Thyroid gland (tissue), 4 donors: ENCODE results near the gene HNRNPA3. TPM values are rescaled to one million over a fixed set of nuclear protein-coding genes. Genes with fewer than 3 reads are reported as not detected.
A peak's percentile ranks its signal among the peaks of the same experiment; 100 is the strongest.
"Not testable (repeated sequence)": the region's sequence is repeated elsewhere in the genome, so short reads cannot be mapped to it uniquely, and the experiment has no call there.

Source experiments
- DNase-seq, 2 donors: peaks; one replicate each; pipeline ENCODE4 v3.0.0-alpha.2; 2019
- H3K27ac ChIP-seq, 3 donors: fragments of 200-600 bp; sonication (generic); 1 replicate in 2 of 3; 2 replicates in 1 of 3; pipeline ENCODE4 v1.5.1; 2016 to 2019; ENCODE audit warnings: mild to moderate bottlenecking in 1 of 3, moderate library complexity in 1 of 3
- H3K27me3 ChIP-seq: fragments of 200-600 bp; sonication (generic); one replicate; pipeline ENCODE4 v1.5.1; 2019
- H3K36me3 ChIP-seq, 2 donors: fragments of 200-600 bp; sonication (generic); one replicate each; pipeline ENCODE4 v1.5.1; 2016 to 2019
- H3K4me1 ChIP-seq, 2 donors: fragments of 200-600 bp; sonication (generic); one replicate each; pipeline ENCODE4 v1.5.1; 2017 to 2019
- H3K4me3 ChIP-seq, 3 donors: fragments of 200-600 bp; sonication (generic); replicated peaks in 1 of 3; 1 replicate in 2 of 3; 2 replicates in 1 of 3; pipeline ENCODE4 v1.5.1; 2016; ENCODE audit warnings: mild to moderate bottlenecking in 1 of 3
- H3K9me3 ChIP-seq: fragments of 200-600 bp; sonication (generic); one replicate; pipeline ENCODE4 v1.5.1; 2017
- POLR2A ChIP-seq, 2 donors: fragments of 450-650 bp; IDR thresholded peaks; one replicate each; pipeline ENCODE4 v1.6.1; 2017; ENCODE audit warnings: antibody characterized with exemption in 2 of 2, mild to moderate bottlenecking in 2 of 2, moderate library complexity in 1 of 2
- WGBS, 2 donors: methylation state at CpG; one replicate each; pipeline ENCODE4 v1.1.5; 2017; 5-methylcytosine and 5-hydroxymethylcytosine counted together
- intact Hi-C: fragments of 100-400 bp; cut with DNase I; formaldehyde crosslinking; loops from one replicate; pipeline ENCODE4 v1.15.1; 2023
- total RNA-seq, 4 donors: library from RNA; depleted of rRNA; stranded (reverse); fragments of >200 nt; gene quantifications; one replicate each; pipeline ENCODE4 v1.2.3, GENCODE V29; 2016
- TF ChIP-seq, protein P1 (sequence below), 6 experiments: fragments of 200-600 bp in 3 of 6; fragments of 450-650 bp in 3 of 6; sonication (generic) in 3 of 6; IDR thresholded peaks; one replicate each; pipeline ENCODE4 v1.5.1; 2016 to 2019; ENCODE audit warnings: antibody characterized with exemption in 6 of 6, mild to moderate bottlenecking in 2 of 6, inconsistent platforms in 1 of 6, moderate library complexity in 1 of 6

HNRNPA3 gene
- total RNA-seq, 4 donors from 2014 or later = 80.3 to 115 (median 82.3) TPM

DNA sequence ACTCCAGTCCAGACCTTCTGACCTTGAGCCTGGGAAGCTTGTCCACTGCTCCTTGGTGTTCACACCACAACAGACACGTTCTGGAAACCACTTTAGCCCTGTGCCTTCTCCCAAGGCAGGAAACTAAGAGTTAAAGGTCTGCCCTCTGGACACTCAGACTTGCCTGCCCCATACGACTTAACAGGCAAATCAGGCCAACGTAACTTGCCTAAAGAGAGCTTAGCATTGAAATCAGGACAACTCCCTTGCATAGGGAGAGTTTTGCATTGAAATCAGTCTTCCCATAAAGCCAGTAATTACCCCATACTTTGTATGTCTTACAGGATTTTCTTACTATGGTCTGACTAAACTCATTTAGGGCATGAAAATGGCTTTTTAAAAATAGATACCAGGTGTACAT is 33.4 kb downstream of the HNRNPA3 start:
- intact Hi-C loops = no loop called here
- Histone ChIP-seq H3K4me1 (peaks cover 79 to 82% of the 10 kb centered on the region in 2 donors), H3K27me3 (no peaks in the 10 kb centered on the region), H3K4me3 (no peak overlapping the region), H3K9me3 (no peaks in the 10 kb centered on the region), H3K27ac (peak overlapping the region in 2 of 3 donors; percentile 17 to 62), H3K36me3 (no peaks in the 10 kb centered on the region)
- TF ChIP-seq, protein P1, sequence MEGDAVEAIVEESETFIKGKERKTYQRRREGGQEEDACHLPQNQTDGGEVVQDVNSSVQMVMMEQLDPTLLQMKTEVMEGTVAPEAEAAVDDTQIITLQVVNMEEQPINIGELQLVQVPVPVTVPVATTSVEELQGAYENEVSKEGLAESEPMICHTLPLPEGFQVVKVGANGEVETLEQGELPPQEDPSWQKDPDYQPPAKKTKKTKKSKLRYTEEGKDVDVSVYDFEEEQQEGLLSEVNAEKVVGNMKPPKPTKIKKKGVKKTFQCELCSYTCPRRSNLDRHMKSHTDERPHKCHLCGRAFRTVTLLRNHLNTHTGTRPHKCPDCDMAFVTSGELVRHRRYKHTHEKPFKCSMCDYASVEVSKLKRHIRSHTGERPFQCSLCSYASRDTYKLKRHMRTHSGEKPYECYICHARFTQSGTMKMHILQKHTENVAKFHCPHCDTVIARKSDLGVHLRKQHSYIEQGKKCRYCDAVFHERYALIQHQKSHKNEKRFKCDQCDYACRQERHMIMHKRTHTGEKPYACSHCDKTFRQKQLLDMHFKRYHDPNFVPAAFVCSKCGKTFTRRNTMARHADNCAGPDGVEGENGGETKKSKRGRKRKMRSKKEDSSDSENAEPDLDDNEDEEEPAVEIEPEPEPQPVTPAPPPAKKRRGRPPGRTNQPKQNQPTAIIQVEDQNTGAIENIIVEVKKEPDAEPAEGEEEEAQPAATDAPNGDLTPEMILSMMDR (IDR thresholded peaks at IDR 0.05) = no peak
- TF ChIP-seq POLR2A (IDR thresholded peaks at IDR 0.05) = no peak
- WGBS, 2 donors = 29 to 42% methylated on average over 3 of the region's 3 CpGs
- DNase-seq = no peak

DNA sequence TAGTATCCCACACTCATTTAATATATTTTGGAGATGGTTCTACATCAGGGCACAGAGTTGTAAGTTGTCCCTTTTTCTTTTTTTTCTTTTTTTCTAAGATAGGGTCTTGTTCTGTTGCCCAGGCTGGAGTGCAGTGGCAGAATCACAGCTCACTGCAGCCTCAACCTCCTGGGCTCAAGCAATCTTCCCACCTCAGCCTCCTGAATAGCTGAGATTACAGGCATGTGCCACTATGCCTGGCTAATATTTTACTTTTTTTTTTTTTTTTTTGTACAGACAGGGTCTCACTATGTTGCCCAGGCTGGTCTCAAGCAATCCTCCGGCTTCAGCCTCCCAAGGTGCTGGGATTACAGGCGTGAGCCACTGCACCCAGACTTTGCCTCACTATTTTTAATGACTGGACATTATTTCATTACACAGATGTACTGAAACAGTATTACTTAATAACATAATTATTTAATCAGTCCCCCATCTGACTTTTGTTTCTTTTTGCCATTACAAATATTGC is 34.0 kb downstream of the HNRNPA3 start:
- WGBS, 2 donors = 96 to 97% methylated on average over 2 of the region's 2 CpGs
- H3K9me3 ChIP-seq, intact Hi-C loops, DNase-seq, H3K27me3 ChIP-seq, H3K36me3 ChIP-seq, H3K4me3 ChIP-seq: not testable (repeated sequence)
- peak overlapping the region in 2 of 3 donors; percentile 17 to 62 for H3K27ac ChIP-seq
- peaks cover 77 to 82% of the 10 kb centered on the region in 2 donors for H3K4me1 ChIP-seq

DNA sequence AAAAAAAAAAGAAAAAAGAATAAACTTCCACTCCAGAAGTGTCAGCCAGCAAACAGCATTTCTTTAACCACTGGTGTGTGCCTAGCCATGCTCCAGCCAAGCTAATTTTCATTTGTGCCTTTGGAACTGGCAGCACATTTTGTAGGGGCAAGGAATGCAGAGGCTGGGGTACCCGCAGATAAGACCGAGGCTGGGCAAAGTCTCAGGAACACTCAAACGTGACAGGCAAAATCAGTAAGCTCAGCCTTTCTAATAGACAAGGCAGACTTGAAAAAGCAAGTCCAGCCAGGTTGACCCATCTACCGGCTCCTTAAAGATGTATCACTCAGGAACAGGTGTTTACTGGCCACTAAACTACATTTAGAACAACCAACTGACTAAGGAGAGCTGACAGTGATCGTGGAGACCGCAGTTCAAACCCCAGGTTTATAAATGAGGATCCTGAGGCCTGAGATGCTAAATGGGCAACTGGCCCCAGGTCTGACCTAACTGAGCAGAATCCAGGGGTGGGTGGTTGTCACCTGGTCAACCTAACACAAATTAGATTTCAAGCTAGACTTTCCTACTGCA is 35.2 kb downstream of the HNRNPA3 start:
- Histone ChIP-seq H3K4me1 (peaks cover 77 to 81% of the 10 kb centered on the region in 2 donors), H3K36me3 (no peaks in the 10 kb centered on the region), H3K27ac (peak overlapping the region in 1 of 3 donors; percentile 18), H3K27me3 (no peaks in the 10 kb centered on the region), H3K4me3 (no peak overlapping the region), H3K9me3 (no peaks in the 10 kb centered on the region)
- no peak for DNase-seq
- intact Hi-C loops = no loop called here
- TF ChIP-seq POLR2A (IDR thresholded peaks at IDR 0.05) = no peak
- TF ChIP-seq, protein P1 (IDR thresholded peaks at IDR 0.05) = no peak
- 77 to 82% methylated on average over 6 of the region's 6 CpGs for WGBS, 2 donors

DNA sequence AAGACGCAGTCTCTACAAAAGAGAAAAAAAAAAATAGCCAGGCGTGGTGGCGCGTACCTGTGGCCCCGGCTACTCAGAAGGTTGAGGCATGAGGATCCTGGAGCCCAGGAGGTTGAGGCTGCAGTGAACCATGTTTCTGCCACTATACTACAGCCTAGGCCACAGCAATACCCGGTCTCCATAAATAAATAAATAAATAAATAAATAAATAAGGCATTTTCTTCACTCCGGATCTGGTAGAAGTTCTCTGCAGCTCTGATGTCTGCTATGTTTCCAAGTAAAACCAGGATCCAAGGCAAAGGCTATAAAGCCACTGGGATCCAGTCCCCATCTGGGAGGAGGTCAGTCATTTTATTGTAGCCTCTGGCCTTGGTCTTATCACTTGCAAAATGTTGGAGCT is 36.4 kb downstream of the HNRNPA3 start:
- H3K4me3 ChIP-seq = no peak overlapping the region
- peaks cover 0 to under 1% of the 10 kb centered on the region in 2 donors for H3K36me3 ChIP-seq
- H3K4me1 ChIP-seq = peaks cover 77 to 82% of the 10 kb centered on the region in 2 donors
- intact Hi-C loops = no loop called here
- WGBS, 2 donors = 94 to 95% methylated on average over 7 of the region's 7 CpGs
- peak overlapping the region in 1 of 3 donors; percentile 18 for H3K27ac ChIP-seq
- TF ChIP-seq, protein P1 (IDR thresholded peaks at IDR 0.05) = no peak
- no peak for TF ChIP-seq POLR2A (IDR thresholded peaks at IDR 0.05)
- DNase-seq = no peak
- H3K9me3 ChIP-seq = no peaks in the 10 kb centered on the region
- H3K27me3 ChIP-seq = no peaks in the 10 kb centered on the region

DNA sequence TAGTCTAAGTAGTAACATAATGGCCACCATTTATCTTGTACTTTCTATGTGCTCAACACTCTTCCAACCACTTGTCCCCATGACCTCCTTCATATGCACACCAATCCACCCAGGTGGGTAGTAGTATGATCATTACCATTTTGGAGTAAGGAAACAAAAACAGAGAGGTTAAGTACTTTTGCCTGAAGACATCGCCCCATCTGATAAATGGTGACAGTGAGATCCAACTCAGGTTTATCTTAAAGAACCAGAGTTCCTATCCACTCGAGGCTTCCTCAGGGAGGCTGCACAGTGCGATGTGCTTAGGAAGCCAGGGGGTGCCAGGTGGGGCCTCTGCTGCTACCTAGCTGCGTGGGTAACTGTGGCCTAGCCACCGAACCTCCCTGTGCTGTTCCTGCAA is 37.9 kb downstream of the HNRNPA3 start:
- Histone ChIP-seq H3K4me3 (no peak overlapping the region), H3K4me1 (peaks cover 83 to 92% of the 10 kb centered on the region in 2 donors), H3K36me3 (peaks cover 0 to 4% of the 10 kb centered on the region in 2 donors), H3K27me3 (no peaks in the 10 kb centered on the region), H3K27ac (peak overlapping the region in 1 of 3 donors; percentile 64), H3K9me3 (no peaks in the 10 kb centered on the region)
- WGBS, 2 donors = 92 to 96% methylated on average over 4 to 5 of the region's 5 CpGs
- TF ChIP-seq POLR2A (IDR thresholded peaks at IDR 0.05) = no peak
- TF ChIP-seq, protein P1 (IDR thresholded peaks at IDR 0.05) = no peak
- intact Hi-C loops = no loop called here
- DNase-seq = no peak
